Activated CD4-positive, alpha-beta T cell treated with anti-CD3 and anti-CD28 coated beads, Interleukin-2, amount 10 ng/mL, durations not matched to agents 7 days and 5 days (primary cell): ENCODE measurements around the gene ZNF107. TPM values are rescaled to one million over a fixed set of nuclear protein-coding genes. Genes with fewer than 3 reads are reported as not detected.
"Not testable (repeated sequence)": the region's sequence is repeated elsewhere in the genome, so short reads cannot be mapped to it uniquely, and the experiment has no call there.

Experiments
- CTCF ChIA-PET: fragments of 350-600 bp; sonication (Branson Sonifier 250); formaldehyde crosslinking; loops from one replicate; lab custom pipeline; 2021; ENCODE audit warnings: antibody characterized with exemption; lab: Charles Lee
- POLR2A ChIA-PET: fragments of 350-600 bp; sonication (Branson Sonifier 250); formaldehyde crosslinking; loops from one replicate; lab custom pipeline; 2021; ENCODE audit warnings: antibody characterized with exemption; lab: Charles Lee
- DNase-seq: peaks from one replicate; pipeline ENCODE4 v3.0.0-alpha.2; 2020
- H3K27ac Mint-ChIP-seq: one replicate; pipeline ENCODE4 v1.8.0; 2021; ENCODE audit warnings: mild to moderate bottlenecking, moderate library complexity, mixed read lengths
- H3K27me3 Mint-ChIP-seq: one replicate; pipeline ENCODE4 v1.8.0; 2021; ENCODE audit warnings: mixed read lengths
- H3K36me3 Mint-ChIP-seq: one replicate; pipeline ENCODE4 v1.8.0; 2021; ENCODE audit warnings: low read depth, mixed read lengths
- H3K4me1 Mint-ChIP-seq: one replicate; pipeline ENCODE4 v1.8.0; 2021; ENCODE audit warnings: mixed read lengths
- H3K4me3 Mint-ChIP-seq: one replicate; pipeline ENCODE4 v1.8.0; 2021; ENCODE audit warnings: mild to moderate bottlenecking, moderate library complexity, mixed read lengths
- H3K9me3 Mint-ChIP-seq: one replicate; pipeline ENCODE4 v1.8.0; 2021; ENCODE audit warnings: mixed read lengths
- total RNA-seq, 2 experiments: library from RNA; stranded (reverse); gene quantifications; one replicate each; pipeline ENCODE4 v1.2.3, GENCODE V29; 2021

The ZNF107 gene
- total RNA-seq, 2 experiments from 2014 or later: 21.8 to 25.6 TPM

GRCh38 chr7:64654796-64655548 is 11.0 kb upstream of the ZNF107 start:
- Mint-ChIP-seq H3K4me1 (no peaks in the 10 kb centered on the region), H3K27me3 (no peaks in the 10 kb centered on the region), H3K27ac (no peak overlapping the region), H3K9me3 (peaks cover 28% of the 10 kb centered on the region), H3K4me3 (no peak overlapping the region), H3K36me3 (no peaks in the 10 kb centered on the region)
- no peak for DNase-seq
- CTCF ChIA-PET: no interaction called here
- POLR2A ChIA-PET: no interaction called here

GRCh38 chr7:64655811-64656210 is 10.1 kb upstream of the ZNF107 start:
- CTCF ChIA-PET: no interaction called here
- H3K36me3 Mint-ChIP-seq: no peaks in the 10 kb centered on the region
- no peak for DNase-seq
- H3K4me1 Mint-ChIP-seq: no peaks in the 10 kb centered on the region
- no peak overlapping the region for H3K27ac Mint-ChIP-seq
- H3K4me3 Mint-ChIP-seq: no peak overlapping the region
- H3K9me3 Mint-ChIP-seq: peaks cover 25% of the 10 kb centered on the region
- H3K27me3 Mint-ChIP-seq: no peaks in the 10 kb centered on the region
- POLR2A ChIA-PET: no interaction called here

GRCh38 chr7:64656489-64656888 is 9.4 kb upstream of the ZNF107 start:
- no peaks in the 10 kb centered on the region for H3K27me3 Mint-ChIP-seq
- no peak for DNase-seq
- ChIA-PET CTCF (no interaction called here), POLR2A (no interaction called here)
- no peak overlapping the region for H3K4me3 Mint-ChIP-seq
- H3K4me1 Mint-ChIP-seq: no peaks in the 10 kb centered on the region
- peaks cover 23% of the 10 kb centered on the region for H3K9me3 Mint-ChIP-seq
- peaks cover 3% of the 10 kb centered on the region for H3K36me3 Mint-ChIP-seq
- no peak overlapping the region for H3K27ac Mint-ChIP-seq

GRCh38 chr7:64662091-64662490 is 3.8 kb upstream of the ZNF107 start:
- H3K27me3 Mint-ChIP-seq, DNase-seq, H3K4me3 Mint-ChIP-seq, H3K27ac Mint-ChIP-seq, POLR2A ChIA-PET, CTCF ChIA-PET: not testable (repeated sequence)
- H3K4me1 Mint-ChIP-seq: peaks cover 11% of the 10 kb centered on the region
- peaks cover 30% of the 10 kb centered on the region for H3K36me3 Mint-ChIP-seq
- peaks cover 20% of the 10 kb centered on the region for H3K9me3 Mint-ChIP-seq

- Mint-ChIP-seq H3K27ac (peak overlapping the region; percentile 99), H3K36me3 (peaks cover 68% of the 10 kb centered on the region), H3K9me3 (peaks cover 40% of the 10 kb centered on the region), H3K27me3 (no peaks in the 10 kb centered on the region), H3K4me1 (peaks cover 29% of the 10 kb centered on the region), H3K4me3 (peak overlapping the region; percentile 97)
- no peak for DNase-seq
- CTCF ChIA-PET: interaction anchor here (1.1 to 1.5 kb wide), 3 partner anchors 11 to 99 kb away, joined by 3 to 5 read pairs (median 4); no protein-coding TSS in a partner anchor
- POLR2A ChIA-PET: interaction anchor here (1.1 to 1.6 kb wide), 2 partner anchors 104 to 359 kb away, joined by 3 to 6 read pairs; partner anchors contain the start of gene ZNF680
Observed at GRCh38 chr7:64666663-64667050, 724 bp downstream of the ZNF107 start.

GRCh38 chr7:64667311-64667710 is 1.4 kb downstream of the ZNF107 start:
- ChIA-PET CTCF (interaction anchor here (1.1 to 1.5 kb wide), 2 partner anchors 10 to 98 kb away, joined by 3 to 5 read pairs; no protein-coding TSS in a partner anchor), POLR2A (no interaction called here)
- Mint-ChIP-seq H3K27ac (peak overlapping the region; percentile 99), H3K36me3 (peaks cover 73% of the 10 kb centered on the region), H3K9me3 (peaks cover 43% of the 10 kb centered on the region), H3K27me3 (no peaks in the 10 kb centered on the region), H3K4me3 (peak overlapping the region; percentile 97), H3K4me1 (peaks cover 30% of the 10 kb centered on the region)
- no peak for DNase-seq

- H3K27ac Mint-ChIP-seq: no peak overlapping the region
- ChIA-PET POLR2A (no interaction called here), CTCF (no interaction called here)
- H3K36me3 Mint-ChIP-seq: peaks cover 89% of the 10 kb centered on the region
- no peak overlapping the region for H3K4me3 Mint-ChIP-seq
- no peak for DNase-seq
- H3K4me1 Mint-ChIP-seq: peaks cover 25% of the 10 kb centered on the region
- no peaks in the 10 kb centered on the region for H3K27me3 Mint-ChIP-seq
- peaks cover 61% of the 10 kb centered on the region for H3K9me3 Mint-ChIP-seq
Observed at GRCh38 chr7:64672414-64672813, 6.5 kb downstream of the ZNF107 start.

GRCh38 chr7:64685091-64685490 is 19.2 kb downstream of the ZNF107 start:
- Mint-ChIP-seq H3K36me3 (peaks cover 14% of the 10 kb centered on the region), H3K27me3 (no peaks in the 10 kb centered on the region), H3K4me1 (peaks cover 26% of the 10 kb centered on the region), H3K4me3 (no peak overlapping the region), H3K9me3 (peaks cover 15% of the 10 kb centered on the region), H3K27ac (no peak overlapping the region)
- CTCF ChIA-PET: interaction anchor here (1.4 kb wide), 1 partner anchor 15 kb away, joined by 3 read pairs; no protein-coding TSS in a partner anchor
- DNase-seq: no peak
- POLR2A ChIA-PET: no interaction called here

GRCh38 chr7:64685741-64686140 is 19.8 kb downstream of the ZNF107 start:
- Mint-ChIP-seq H3K27me3 (no peaks in the 10 kb centered on the region), H3K9me3 (peaks cover 15% of the 10 kb centered on the region), H3K36me3 (peaks cover 20% of the 10 kb centered on the region), H3K4me3 (no peak overlapping the region), H3K4me1 (peaks cover 26% of the 10 kb centered on the region), H3K27ac (no peak overlapping the region)
- POLR2A ChIA-PET: no interaction called here
- no peak for DNase-seq
- CTCF ChIA-PET: interaction anchor here (1.4 kb wide), 1 partner anchor 14 kb away, joined by 3 read pairs; no protein-coding TSS in a partner anchor

GRCh38 chr7:64686493-64687184 is 20.7 kb downstream of the ZNF107 start:
- Mint-ChIP-seq H3K9me3 (peaks cover 16% of the 10 kb centered on the region), H3K4me3 (no peak overlapping the region), H3K27me3 (no peaks in the 10 kb centered on the region), H3K4me1 (peaks cover 26% of the 10 kb centered on the region), H3K27ac (no peak overlapping the region), H3K36me3 (peaks cover 28% of the 10 kb centered on the region)
- DNase-seq: no peak
- ChIA-PET POLR2A (no interaction called here), CTCF (interaction anchor here (0.6 to 1.0 kb wide), 4 partner anchors 13 to 172 kb away, joined by 3 to 4 read pairs (median 3); no protein-coding TSS in a partner anchor)

GRCh38 chr7:64687249-64687648 is 21.3 kb downstream of the ZNF107 start:
- Mint-ChIP-seq H3K36me3 (peaks cover 34% of the 10 kb centered on the region), H3K9me3 (peaks cover 22% of the 10 kb centered on the region), H3K27me3 (no peaks in the 10 kb centered on the region), H3K4me3 (no peak overlapping the region), H3K4me1 (peaks cover 26% of the 10 kb centered on the region), H3K27ac (no peak overlapping the region)
- CTCF ChIA-PET: interaction anchor here (0.7 to 1.0 kb wide), 3 partner anchors 13 to 173 kb away, joined by 3 read pairs; no protein-coding TSS in a partner anchor
- no peak for DNase-seq
- POLR2A ChIA-PET: no interaction called here

GRCh38 chr7:64688988-64689387 is 23.1 kb downstream of the ZNF107 start:
- ChIA-PET POLR2A (no interaction called here), CTCF (interaction anchor here (0.8 to 1.0 kb wide), 2 partner anchors 11 to 13 kb away, joined by 3 to 5 read pairs; no protein-coding TSS in a partner anchor)
- H3K9me3 Mint-ChIP-seq: peaks cover 26% of the 10 kb centered on the region
- H3K27ac Mint-ChIP-seq: no peak overlapping the region
- H3K27me3 Mint-ChIP-seq: no peaks in the 10 kb centered on the region
- DNase-seq: no peak
- no peak overlapping the region for H3K4me3 Mint-ChIP-seq
- peaks cover 26% of the 10 kb centered on the region for H3K4me1 Mint-ChIP-seq
- H3K36me3 Mint-ChIP-seq: peaks cover 45% of the 10 kb centered on the region

GRCh38 chr7:64691831-64692230 is 25.9 kb downstream of the ZNF107 start:
- H3K27ac Mint-ChIP-seq: no peak overlapping the region
- H3K27me3 Mint-ChIP-seq: no peaks in the 10 kb centered on the region
- ChIA-PET CTCF (no interaction called here), POLR2A (no interaction called here)
- H3K9me3 Mint-ChIP-seq: peaks cover 26% of the 10 kb centered on the region
- no peak for DNase-seq
- H3K4me3 Mint-ChIP-seq: no peak overlapping the region
- H3K36me3 Mint-ChIP-seq: peaks cover 63% of the 10 kb centered on the region
- peaks cover 2% of the 10 kb centered on the region for H3K4me1 Mint-ChIP-seq
